LHCN-M2 (cell line): Measurements from ENCODE around the gene DMC1. TPM values are rescaled to one million over a fixed set of nuclear protein-coding genes. Genes with fewer than 3 reads are reported as not detected.

ENCODE experiments used
- DNase-seq: peaks from one replicate; pipeline ENCODE4 v3.0.0-alpha.2; 2012; ENCODE audit warnings: low read depth
- total RNA-seq: library from RNA; depleted of rRNA; stranded (reverse); fragments of >200 nt; gene quantifications from 2 replicates; pipeline ENCODE4 v1.2.3, GENCODE V29; 2014

The DMC1 gene
- total RNA-seq, 1 experiment from 2014 or later, result 20.8 TPM

DNA sequence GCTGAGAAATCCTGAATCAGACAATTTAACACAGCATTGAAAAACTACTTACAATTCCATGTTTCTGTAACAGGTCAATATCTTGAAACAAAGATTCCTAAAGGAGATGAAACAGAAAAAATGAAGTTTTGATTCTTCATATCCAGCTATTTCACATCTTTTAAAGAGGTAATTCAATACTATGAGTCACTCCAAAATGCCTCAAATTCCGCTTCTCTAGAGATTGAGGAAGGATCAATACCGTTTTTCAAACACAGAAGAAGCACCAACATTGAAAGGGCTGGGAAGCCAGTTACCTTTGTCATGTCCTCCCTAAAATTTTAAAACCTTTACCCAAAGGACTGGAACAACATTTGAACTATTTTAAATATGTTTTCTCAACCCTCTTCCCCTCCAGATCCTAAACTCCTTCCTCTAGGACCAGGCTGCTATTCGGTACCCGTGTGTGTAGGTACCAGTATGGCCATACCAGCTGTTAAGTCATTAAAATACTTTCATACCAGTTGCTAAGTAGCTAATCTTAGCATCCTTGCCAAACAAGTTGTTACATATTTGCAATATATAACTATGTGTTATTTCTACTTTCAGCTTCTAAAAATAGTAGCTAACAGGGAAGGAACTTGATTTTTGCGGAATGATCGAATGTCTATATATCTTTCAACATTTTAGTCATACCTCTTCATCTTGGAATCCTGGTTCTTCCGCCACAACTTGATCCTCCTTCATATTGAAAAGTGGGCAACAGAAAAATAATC lies 2.3 kb downstream of the DMC1 start:
- DNase-seq, result peak; percentile 62

DNA sequence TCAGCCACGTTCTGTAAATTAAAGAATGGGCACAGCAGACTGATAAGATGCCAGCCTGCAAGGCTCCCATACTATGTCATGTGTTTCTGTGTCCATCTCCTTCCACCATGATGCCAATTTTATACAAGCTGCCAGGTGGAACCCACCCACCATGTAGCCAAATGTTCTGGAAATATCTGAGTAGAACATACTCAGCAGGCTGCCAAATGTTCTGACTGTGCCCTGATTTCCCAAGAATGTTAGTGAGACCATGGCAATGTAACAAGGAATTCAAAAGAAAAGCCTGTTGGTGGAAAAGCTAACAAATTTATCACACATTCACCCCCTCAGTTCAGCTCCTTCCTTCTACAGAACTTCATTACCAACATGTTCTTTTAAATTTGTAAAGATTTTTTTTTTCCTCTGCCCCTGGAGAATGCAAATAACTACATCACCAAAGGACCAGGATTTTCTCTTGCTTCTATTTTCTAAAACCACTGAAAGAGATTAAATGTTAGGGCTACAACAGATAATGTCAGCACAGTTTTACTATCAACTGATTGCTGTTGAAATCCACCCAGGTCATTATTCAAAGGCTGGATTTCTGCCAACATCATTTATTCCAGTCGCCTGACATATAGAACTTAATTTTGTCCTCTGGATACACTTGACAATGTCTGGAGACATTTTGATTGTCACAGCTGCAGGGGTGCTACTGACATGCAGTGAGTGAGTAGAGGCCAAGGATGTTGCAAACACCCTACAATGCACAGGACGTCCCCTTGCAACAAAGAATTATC lies 3.1 kb downstream of the DMC1 start:
- no peak for DNase-seq

DNA sequence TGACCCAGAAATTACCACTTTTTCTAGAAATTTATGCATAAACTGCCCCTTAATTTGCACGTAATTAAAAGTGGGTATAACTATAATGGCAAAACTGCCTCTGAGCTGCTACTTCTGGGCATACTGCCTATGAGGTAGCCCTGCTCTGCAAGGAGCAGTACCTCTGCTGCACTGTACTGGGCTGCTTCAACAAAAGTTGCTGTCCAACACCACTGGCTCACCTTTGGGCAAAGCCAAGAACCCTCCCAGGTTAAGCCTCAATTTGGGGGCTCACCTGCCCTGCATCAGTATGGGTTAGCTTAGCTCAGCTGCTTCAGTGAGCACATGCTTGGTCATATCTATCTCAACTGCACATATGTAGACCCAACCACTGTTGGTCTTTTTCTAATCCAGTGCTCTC lies 4.5 kb downstream of the DMC1 start:
- no peak for DNase-seq

DNA sequence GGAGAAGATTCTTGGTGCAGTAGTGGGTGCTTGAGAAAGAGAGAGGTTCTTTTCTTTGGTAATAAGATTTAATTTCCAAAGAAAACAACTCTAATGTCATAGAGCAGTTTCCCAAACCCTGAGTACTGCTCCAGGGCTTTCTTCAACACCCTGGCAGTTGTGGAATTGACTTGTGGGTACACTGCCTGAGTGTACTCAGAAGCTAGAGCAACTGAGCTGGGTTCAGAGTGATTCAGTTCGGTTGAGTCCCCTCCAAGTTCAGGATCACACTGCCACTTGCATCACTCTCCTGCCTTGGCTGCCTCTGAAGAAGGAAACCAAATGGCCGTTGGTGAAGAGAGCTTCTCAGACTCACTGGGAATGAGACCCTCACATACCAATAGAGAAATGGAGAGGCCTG lies 5.3 kb downstream of the DMC1 start:
- DNase-seq, result no peak

DNA sequence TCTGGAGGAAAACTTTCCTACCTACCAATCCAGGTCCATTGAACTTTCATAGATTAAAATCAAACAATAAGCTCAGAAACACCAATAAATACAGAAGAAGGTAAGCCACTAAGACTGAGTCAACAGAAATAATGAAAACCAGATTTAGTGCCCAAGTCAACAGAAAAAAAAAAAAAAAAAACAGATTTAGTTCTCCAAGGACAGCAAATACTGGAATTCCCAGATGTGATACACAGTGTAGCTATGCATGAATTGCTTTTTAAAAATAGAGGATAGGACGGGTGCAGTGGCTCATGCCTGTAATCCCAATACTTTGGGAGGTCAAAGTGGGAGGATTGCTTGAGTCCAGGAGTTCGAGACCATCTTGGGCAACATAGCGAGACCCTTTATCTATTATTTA lies 15.7 kb downstream of the DMC1 start:
- DNase-seq, result no peak

DNA sequence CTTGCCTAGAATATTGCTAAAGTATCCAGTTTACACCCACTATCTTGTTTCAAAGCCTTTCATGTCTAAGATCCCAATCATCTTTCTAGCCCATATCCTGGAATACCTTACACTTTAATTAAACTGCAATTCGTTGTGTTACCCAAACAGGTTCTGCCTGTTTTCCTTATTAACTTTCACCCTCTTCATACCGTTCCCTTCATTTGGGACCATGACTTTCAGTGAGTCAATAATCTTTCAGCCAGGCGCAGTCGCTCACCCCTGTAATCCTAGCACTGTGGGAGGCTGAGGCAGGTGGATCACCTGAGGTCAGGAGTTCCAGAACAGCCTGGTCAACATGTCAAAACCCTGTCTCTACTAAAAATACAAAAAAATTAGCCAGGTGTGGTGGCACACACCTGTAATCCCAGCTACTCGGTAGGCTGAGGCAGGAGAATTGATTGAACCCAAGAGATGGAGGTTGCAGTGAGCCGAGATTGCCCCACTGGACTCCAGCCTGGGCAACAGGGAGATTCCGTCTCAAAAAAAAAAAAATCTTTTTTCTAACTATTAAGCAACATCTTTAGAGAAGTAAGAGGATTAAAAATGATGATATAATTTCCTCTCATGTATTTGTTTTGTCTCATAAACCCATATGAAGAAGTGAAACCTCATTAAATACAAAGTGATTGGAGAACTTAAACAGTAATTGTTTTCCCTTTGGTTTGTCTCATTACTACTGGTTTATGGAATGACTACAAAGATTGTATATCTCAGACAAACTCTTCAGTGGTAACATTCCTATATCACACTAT lies 20.7 kb downstream of the DMC1 start:
- DNase-seq, result no peak

DNA sequence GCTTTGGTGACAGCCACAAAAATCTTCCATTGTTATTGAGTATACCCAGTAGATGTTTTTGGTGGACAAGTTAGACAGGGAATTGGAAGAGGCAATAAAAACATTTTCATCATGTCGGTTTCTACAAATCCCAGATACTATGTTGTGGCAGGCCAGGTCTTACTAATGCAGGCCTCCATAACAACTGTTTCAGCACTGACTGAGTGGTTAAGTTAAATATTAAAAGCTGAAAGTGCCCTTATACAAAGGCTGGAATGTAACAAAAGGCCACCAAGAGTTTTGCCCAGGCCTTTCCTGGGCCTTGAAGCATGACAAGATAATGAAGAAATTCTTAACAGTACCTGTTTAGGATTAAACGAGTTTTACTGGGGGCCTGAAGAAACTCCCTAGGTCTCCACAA lies 29.3 kb downstream of the DMC1 start:
- no peak for DNase-seq

DNA sequence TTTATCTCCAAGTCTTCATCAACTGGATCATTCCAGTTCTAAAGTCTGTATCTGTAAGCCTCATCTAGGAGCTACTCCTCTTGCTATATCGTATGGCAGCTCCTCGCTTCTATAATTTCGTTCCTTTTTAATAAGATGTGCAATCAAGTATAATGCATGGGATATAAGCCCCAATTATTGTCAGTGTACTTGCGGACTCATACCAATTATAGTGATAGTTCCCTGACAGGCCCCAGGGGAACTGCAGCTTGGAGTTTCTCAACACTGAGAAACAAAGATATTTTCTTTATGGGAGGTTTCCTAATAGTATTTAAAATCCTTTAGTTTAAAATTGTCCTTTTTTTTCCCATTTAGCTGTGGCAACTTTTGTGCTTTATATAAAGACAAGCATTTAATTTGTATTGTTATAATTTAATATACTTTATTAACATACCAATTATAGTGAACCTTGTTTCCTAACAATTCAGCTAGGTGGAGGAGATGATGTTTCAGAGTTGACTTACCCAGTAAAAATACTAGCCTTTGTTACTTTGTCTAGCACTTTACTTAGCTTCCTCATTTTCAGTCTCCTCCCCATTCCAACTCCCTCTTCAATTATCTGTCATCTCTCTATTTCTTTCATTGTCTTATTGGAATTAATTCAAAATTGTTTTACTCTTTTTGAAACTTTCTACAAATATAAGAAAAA lies 38.6 kb downstream of the DMC1 start:
- DNase-seq, result no peak

DNA sequence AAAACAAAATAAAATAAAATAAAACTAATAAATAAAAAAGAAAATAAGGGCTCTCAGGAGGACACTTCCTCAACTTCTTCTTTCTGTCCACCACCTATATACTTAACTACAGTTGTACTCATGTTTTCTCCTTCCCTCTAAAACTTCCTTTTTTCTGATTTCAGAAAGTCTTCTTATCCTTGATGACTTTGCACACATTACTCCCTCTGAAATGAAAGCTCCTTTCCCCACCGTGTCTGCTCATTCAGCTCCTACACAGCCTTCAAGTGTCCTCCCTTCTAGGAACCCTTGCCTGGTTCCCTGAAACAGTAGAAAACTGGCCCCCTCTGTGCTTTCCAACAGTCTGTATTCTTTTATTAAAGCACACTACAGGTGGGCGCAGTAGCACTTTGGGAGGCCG lies 45.6 kb downstream of the DMC1 start:
- DNase-seq, result no peak

DNA sequence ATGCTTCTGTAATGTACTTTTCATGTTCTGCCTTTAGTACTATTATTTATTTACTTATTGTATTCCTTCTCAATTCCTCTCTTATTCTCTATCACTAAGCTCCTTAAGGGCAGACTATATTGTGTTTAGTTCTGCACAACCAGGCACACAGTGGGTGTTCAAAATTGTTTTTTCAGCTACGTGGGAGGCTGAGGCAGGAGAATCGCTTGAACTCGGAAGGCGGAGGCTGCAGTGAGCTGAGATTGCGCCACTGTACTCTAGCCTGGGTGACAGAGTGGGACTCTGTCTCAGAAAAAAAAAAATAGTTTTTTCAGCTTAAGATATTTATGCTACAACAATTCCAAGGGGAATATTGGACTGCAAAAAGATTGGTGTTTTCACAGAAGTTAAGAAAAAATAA lies 46.5 kb downstream of the DMC1 start:
- DNase-seq, result no peak

DNA sequence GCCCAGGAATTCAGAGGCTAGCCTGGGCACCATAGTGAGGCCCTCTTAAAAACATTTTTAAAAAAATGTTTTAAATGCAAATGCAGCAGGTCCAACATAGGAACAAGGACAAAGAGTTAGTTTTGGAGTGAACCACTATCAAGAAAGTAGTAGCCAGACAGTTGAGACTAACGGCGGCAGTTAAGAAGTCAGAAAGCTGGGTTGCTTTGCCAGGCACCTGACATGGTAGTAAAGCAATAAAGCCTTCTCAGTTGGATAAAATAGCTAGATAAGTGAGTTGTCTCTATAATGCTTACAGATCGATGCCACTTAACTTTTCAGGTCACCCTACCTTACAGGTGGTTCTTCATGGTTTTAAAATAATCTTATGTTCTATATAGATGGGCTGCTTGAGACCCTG lies 47.0 kb downstream of the DMC1 start:
- DNase-seq, result no peak

DNA sequence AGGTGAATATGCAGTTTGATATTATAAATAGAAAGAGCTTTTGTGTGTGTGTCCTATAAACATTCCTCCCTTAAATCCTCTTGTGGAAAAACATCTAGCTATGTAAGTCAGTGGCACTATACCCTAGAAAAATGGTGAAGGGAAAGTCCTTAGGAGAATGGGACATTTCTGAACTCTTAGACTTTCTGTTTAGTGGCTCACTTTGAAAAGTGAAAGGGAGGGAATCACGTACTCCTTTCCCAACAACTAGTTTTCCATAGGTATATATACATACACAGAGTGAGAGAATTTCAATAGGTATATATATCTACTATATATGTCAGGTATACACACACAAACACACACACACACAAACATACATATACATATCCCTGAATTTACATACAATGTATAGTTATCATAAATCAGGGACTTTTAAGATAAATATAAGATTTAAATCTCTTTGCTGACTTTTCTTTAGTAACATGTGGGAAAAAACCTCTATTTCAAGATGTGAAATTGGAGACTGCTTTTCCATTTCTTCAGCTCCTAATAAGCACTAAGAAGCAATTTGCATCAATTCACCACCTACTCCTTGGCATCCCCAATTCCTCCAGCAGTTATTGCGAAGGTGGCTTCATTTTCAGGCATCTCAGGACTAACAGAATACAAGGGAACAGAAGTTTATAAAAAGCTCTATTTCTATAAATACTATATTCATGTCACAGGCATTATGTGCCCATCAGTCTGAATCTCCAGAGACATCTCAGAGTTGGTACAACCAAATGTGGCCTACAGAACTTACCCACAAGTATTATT lies 50.3 kb downstream of the DMC1 start:
- DNase-seq, result no peak

DNA sequence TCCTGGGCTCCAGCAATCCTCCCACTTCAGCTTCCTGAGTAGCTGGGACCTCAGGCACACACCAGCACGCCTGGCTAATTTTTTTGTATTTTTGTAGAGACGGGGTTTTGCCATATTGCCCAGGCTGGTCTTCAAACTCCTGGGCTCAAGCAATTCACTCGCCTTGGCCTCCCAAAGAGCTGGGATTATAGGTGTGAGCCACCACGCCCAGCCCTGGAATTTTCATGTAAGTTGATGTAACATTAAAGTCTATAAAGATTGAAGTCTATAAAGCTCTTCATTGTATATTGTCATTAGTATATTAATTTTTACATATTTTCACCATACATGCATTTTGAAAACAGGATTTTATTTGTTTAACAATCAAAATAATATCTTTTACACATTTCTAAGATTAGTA lies 51.4 kb downstream of the DMC1 start:
- DNase-seq, result no peak

DNA sequence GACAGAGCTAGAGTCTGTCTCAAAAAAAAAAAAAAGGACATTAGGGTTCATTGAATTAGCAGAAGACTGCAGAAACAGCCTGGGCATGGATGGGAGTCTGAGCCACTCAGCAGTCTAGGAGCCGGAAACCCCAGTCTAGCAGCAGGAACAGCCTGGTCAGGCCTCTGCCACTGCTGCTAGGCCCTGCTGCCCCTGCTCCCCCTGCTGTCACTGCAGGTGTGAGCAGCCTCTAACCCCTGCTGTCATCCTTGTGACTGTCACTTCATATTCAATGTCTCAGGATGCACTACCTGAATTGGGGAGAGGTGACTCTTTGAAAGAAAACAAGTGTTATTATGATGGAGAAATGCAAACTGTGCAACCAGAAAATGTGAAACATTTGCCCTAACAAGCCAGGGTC lies 56.9 kb downstream of the DMC1 start:
- DNase-seq, result no peak

DNA sequence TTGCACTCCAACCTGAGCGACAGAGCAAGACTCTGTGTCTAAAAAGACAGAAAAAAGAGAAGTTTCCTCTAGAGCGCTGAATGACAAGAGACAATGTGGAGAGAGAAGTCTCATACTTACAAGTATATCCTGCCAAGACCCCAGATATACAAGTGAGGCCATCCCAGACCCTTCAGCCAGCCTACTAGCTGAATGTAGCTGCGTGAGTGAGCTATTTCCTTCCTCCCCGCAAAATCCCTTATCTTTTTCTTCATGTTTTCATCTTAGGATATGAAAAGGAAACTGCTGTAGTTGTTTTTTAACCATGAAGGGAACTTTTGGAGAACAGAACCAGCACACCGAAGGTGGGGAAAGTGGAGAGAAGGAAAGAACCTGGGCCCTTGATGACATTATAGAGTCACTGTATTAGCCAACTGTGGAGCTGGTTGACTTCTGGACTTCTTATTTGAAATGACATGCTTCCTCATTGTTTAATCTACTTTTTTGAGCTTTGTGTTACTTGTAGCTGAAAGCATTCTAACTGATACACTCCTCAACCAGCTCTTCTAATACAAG lies 59.5 kb downstream of the DMC1 start:
- no peak for DNase-seq

DNA sequence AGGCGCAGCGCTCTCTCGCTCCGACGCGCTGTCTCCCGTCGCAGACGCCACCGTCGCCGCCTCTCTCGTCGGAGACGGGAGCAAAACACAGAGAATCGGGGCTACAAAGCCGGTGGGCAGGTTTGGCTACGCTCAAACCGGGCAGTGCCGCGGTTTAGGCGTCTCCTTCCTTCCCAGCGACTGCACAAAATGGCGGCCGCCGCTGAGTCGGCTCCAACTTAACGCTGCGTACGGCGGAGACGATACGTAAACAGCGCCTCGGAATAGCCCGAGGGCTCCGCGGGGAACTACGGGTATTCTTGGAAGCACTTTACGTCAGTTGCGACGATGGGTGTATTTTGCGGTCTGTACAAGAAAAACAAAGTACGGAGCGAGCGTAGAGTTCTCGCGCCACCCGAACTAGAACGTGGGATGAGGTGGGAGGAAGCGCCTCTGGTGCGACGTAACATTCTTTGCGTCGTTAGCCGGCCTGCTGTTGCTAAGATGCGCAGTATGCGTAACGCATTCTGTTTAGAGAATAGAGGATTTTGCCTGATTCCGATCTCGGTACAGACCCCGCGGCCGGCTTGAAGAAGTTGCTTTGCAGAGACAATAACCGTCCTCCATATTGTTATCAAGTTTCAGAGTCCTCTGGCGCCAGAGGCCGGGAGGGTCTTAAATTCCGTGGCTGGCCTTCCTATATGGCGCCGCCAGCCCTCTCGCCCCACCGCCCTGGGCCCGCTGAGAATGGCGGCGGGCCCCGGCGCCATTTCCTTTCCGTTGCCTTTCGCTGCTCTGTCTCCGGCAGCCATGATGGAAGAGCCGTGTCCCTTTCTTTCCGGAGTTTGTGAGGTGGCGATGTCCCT lies 63.6 kb downstream of the DMC1 start, which contains the start of gene DDX17:
TSS of gene DDX17 (minus strand) at position 194 of the 845 bp plus-strand sequence.
- peak; percentile 95 for DNase-seq

DNA sequence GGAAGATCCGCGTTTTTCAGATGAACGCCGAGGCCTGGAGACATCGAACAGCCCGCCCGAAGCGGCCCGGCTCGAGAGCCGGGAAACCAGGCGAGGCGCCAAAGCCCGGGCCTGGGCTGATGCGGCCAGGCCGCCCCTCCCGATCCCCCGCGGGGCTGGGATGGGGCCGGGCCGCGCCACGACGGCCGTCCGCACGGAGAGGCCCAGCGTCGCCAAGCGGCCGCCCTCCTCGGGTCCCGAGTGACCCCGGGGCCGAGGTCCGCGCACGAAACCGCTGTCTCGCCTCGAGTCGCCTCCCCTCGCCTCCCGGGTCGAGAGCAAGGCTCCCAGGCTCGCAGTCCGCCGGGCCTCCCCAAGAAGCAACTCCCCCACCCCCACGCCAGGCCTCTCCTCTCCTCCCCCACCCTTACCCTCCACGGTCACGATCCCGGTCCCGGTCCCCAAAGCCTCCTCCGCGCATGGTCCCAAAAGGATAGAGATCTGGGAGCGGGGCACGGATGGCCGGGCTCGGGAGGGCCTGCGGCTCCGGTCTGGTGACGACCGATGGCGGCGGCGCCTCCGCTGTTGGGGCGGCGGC lies 64.4 kb downstream of the DMC1 start:
- DNase-seq, result peak; percentile 53

DNA sequence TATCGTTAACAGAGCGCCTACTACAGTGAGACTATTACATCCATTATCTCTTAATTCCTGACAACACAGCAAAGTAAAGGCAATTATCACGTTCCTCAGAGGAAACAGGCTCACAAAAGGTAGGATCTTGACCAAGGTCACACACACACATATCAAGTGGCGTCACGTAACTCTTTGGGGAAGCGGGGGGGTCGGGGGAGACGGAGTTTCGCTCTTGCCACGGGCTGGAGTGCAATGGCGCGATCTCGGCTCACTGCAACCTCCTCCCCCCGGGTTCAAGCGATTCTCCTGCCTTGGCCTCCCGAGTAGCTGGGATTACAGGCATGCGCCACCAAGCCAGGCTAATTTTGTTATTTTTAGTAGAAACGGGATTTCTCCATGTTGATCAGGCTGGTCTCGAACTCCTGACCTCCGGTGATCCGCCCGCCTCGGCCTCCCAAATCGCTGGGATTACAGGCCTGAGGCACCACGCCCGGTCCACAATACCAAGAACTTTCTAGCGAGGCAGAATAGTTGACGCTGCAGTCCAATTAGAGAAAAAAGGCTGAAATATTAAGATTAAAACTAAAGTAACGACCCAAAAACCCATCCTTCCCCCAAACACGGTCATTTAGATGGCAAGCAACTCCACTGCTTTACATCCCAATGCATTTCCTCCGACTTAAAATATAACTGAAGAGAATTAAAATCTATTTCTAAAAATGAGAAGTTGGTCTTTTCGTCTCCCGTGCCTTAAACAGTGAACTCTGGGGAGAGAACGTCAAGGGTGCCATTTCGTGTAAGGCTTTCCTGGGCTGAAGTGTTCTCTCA lies 65.0 kb downstream of the DMC1 start:
- DNase-seq, result peak; percentile 58
